Lung (tissue), 12 donors: ENCODE data around the gene PYGO2. TPM values are rescaled to one million over a fixed set of nuclear protein-coding genes. Genes with fewer than 3 reads are reported as not detected.
"Not testable (repeated sequence)": the region's sequence is repeated elsewhere in the genome, so short reads cannot be mapped to it uniquely, and the experiment has no call there.

Experiments used
- ATAC-seq: fragments of 200-7000 bp; cut with Tn5 transposase; one replicate; pipeline ENCODE4 v1.9.1; 2020; ENCODE audit warnings: moderate number of reproducible peaks; ENCODE audit not compliant: insufficient read depth, low FRiP score
- DNase-seq, 3 donors: peaks; one replicate each; pipeline ENCODE4 v3.0.0-alpha.2; 2013 to 2017
- H3K27ac ChIP-seq, 2 donors: one replicate each; pipeline ENCODE4 v1.5.1; 2013; ENCODE audit warnings: mild to moderate bottlenecking in 2 of 2, moderate library complexity in 2 of 2, control low read depth in 1 of 2, inconsistent platforms in 1 of 2, low read depth in 1 of 2, low read length in 1 of 2
- H3K27me3 ChIP-seq, 3 donors: one replicate each; pipeline ENCODE4 v1.5.1; 2013; ENCODE audit warnings: low read length in 2 of 3; ENCODE audit not compliant: control insufficient read depth in 3 of 3, insufficient read depth in 3 of 3
- H3K36me3 ChIP-seq, 4 donors: one replicate each; pipeline ENCODE4 v1.5.1; 2013; ENCODE audit warnings: low read length in 4 of 4, mild to moderate bottlenecking in 1 of 4, moderate library complexity in 1 of 4; ENCODE audit not compliant: control insufficient read depth in 4 of 4, insufficient read depth in 4 of 4
- H3K4me1 ChIP-seq, 5 donors: one replicate each; pipeline ENCODE4 v1.5.1; 2013; ENCODE audit warnings: low read length in 5 of 5, mild to moderate bottlenecking in 2 of 5, moderate library complexity in 1 of 5; ENCODE audit not compliant: control insufficient read depth in 5 of 5, insufficient read depth in 5 of 5
- H3K4me3 ChIP-seq: one replicate; pipeline ENCODE4 v1.5.1; 2013; ENCODE audit warnings: mild to moderate bottlenecking, control low read depth, moderate library complexity
- H3K9ac ChIP-seq, 2 donors: one replicate each; pipeline ENCODE4 v1.5.1; 2013; ENCODE audit warnings: low read length in 2 of 2, control low read depth in 1 of 2; ENCODE audit not compliant: insufficient read depth in 1 of 2
- H3K9me3 ChIP-seq, 4 donors: one replicate each; pipeline ENCODE4 v1.5.1; 2013; ENCODE audit warnings: low read length in 3 of 4, mild to moderate bottlenecking in 1 of 4, moderate library complexity in 1 of 4; ENCODE audit not compliant: control insufficient read depth in 4 of 4, insufficient read depth in 3 of 4
- WGBS, 2 donors: extraction: QIAGEN DNeasy Blood & Tissue Kit; methylation state at CpG; one replicate each; pipeline ENCODE4 v1.1.7; 2013; 5-methylcytosine and 5-hydroxymethylcytosine counted together
- polyA plus RNA-seq, 2 donors: library from polyadenylated mRNA; stranded (reverse); fragments of 200-250 nt; gene quantifications; one replicate each; pipeline ENCODE4 v1.2.1, GENCODE V29; 2013
- total RNA-seq, 2 donors: library from RNA; depleted of rRNA in 1 of 2; stranded (reverse); fragments of >200 nt in 1 of 2; gene quantifications; one replicate each; pipeline ENCODE4 v1.2.1, GENCODE V29; 2014 to 2021
- TF ChIP-seq, protein P1 (sequence below): IDR thresholded peaks from 2 replicates; pipeline ENCODE4 v1.5.1; 2012; ENCODE audit warnings: mild to moderate bottlenecking; ENCODE audit errors: control extremely low read depth, extremely low read depth
- donor health status: control.
- donor health status: control.
- donor health status: Bipolar disorder and iron deficiency.
- donor health status: healthy.
- donor health status: DM: yes; HTN: yes; CAD: no.

Gene PYGO2
- total and polyA plus RNA-seq, 4 donors, result 14.6 to 25.2 (median 20.0) TPM

DNA sequence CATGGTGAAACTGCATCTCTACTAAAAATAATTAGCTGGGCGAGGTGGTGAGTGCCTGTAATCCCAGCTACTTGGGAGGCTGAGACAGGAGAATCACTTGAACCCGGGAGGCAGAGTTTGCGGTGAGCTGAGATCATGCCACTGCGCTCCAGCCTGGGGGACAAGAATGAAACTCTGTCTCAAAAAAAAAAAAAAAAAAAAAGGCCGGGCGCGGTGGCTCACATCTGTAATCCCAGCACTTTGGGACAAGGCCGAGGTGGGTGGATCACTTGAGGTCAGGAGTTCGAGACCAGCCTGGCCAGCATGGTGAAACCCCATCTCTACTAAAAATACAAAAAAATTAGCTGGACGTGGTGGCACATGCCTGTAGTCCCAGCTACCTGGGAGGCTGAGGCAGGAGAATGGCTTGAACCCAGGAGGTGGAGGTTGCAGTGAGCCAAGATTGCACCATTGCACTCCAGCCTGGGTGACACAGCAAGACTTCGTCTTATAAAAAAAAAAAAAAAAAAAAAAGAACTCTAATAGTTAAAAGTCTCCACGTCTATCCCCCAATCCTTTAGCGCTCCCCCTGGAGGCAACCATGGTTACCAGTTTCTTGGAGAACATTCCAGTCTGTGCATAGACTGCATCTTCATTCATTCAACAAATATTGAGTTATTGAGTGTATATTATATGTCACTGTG is 33.9 kb upstream of the PYGO2 start:
- not testable (repeated sequence) for H3K27me3 ChIP-seq, ATAC-seq, H3K9me3 ChIP-seq

DNA sequence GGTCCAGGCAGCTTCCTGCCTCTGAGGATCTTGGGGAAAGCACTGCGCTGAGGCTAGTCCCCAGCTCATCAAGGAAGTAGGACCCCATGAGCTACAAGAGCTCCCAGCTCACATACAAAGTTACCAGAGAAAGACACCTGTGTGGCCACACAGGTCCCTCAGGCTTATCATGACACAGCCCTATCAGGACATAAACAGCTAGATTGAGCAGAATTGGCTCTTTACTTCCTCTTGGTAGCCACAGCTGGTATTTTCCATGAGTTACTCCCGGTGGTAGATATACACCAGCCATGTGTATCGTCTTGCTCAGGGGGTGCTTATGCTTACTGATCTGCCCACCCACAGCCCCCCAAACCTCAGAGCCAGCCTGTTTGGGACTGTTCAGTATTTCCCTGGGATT is 33.0 kb upstream of the PYGO2 start:
- no peak for ATAC-seq
- Histone ChIP-seq H3K27me3 (no peaks in the 10 kb centered on the region), H3K4me3 (no peak overlapping the region), H3K36me3 (peaks cover 0 to 8% (median 0%) of the 10 kb centered on the region in 4 donors), H3K27ac (no peak overlapping the region), H3K4me1 (peaks cover 0 to 10% (median 2%) of the 10 kb centered on the region in 5 donors), H3K9ac (no peak overlapping the region), H3K9me3 (no peaks in the 10 kb centered on the region)
- no peak for DNase-seq
- 52 to 64% methylated on average over 3 of the region's 3 CpGs for WGBS, 2 donors
- TF ChIP-seq, protein P1, sequence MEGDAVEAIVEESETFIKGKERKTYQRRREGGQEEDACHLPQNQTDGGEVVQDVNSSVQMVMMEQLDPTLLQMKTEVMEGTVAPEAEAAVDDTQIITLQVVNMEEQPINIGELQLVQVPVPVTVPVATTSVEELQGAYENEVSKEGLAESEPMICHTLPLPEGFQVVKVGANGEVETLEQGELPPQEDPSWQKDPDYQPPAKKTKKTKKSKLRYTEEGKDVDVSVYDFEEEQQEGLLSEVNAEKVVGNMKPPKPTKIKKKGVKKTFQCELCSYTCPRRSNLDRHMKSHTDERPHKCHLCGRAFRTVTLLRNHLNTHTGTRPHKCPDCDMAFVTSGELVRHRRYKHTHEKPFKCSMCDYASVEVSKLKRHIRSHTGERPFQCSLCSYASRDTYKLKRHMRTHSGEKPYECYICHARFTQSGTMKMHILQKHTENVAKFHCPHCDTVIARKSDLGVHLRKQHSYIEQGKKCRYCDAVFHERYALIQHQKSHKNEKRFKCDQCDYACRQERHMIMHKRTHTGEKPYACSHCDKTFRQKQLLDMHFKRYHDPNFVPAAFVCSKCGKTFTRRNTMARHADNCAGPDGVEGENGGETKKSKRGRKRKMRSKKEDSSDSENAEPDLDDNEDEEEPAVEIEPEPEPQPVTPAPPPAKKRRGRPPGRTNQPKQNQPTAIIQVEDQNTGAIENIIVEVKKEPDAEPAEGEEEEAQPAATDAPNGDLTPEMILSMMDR, result no peak

More for the DNA sequence above, 33.9 kb upstream of the PYGO2 start:
- H3K36me3 ChIP-seq, H3K4me3 ChIP-seq, H3K9ac ChIP-seq, H3K27ac ChIP-seq: not testable (repeated sequence)
- TF ChIP-seq, protein P1, result peak; percentile 5
- DNase-seq, result peak; percentile 79 to 85 (median 82)
- peaks cover 0 to 13% (median 5%) of the 10 kb centered on the region in 5 donors for H3K4me1 ChIP-seq
- 63 to 72% methylated on average over 10 to 13 of the region's 13 CpGs for WGBS, 2 donors

DNA sequence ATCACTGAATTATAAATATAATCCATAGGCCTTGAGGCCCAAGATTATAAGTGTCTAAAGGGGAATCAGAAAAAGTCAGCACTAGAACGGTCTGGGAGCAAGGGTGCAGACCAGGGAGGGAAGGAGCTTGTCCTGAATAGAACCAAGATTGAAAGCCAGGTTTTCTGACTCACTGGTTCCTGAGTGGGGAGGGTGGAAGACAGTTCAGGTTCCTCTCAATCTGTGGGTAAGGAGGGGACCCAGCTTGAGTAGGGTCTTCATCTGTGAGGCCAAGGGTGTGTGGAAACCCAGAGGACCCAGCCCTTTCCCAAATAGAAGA is 32.6 kb upstream of the PYGO2 start:
- no peak overlapping the region for H3K9ac ChIP-seq
- TF ChIP-seq, protein P1, result no peak
- DNase-seq (no peak), ATAC-seq (no peak)
- H3K9me3 ChIP-seq, result no peaks in the 10 kb centered on the region
- no peak overlapping the region for H3K27ac ChIP-seq
- H3K27me3 ChIP-seq, result no peaks in the 10 kb centered on the region
- H3K4me3 ChIP-seq, result no peak overlapping the region
- peaks cover 0 to 11% (median under 1%) of the 10 kb centered on the region in 4 donors for H3K36me3 ChIP-seq
- peaks cover 0 to 8% (median 1%) of the 10 kb centered on the region in 5 donors for H3K4me1 ChIP-seq
- WGBS, 2 donors, result 71 to 79% methylated on average over 1 of the region's 1 CpG
